Kidney (tissue), 14 donors: ENCODE data around the gene SOCS6. TPM values are rescaled to one million over a fixed set of nuclear protein-coding genes. Genes with fewer than 3 reads are reported as not detected.
"Not testable (repeated sequence)": the region's sequence is repeated elsewhere in the genome, so short reads cannot be mapped to it uniquely, and the experiment has no call there.

Experiments
- DNase-seq, 5 donors: peaks; one replicate each; pipeline ENCODE4 v3.0.0-alpha.2; 2013 to 2020
- FAIRE-seq: peaks from 2 replicates; lab custom pipeline; 2012; peaks lifted over from hg19 to GRCh38; lab: Jason Lieb, UNC
- H3K27ac ChIP-seq, 2 donors: one replicate each; pipeline ENCODE4 v1.7.0; 2013; ENCODE audit warnings: low read depth in 2 of 2, low read length in 2 of 2, inconsistent platforms in 1 of 2
- H3K27me3 ChIP-seq: one replicate; pipeline ENCODE4 v1.7.1; 2013; ENCODE audit warnings: low read length, inconsistent platforms; ENCODE audit not compliant: control insufficient read depth, insufficient read depth
- H3K36me3 ChIP-seq, 3 donors: one replicate each; pipeline versions ENCODE4 v1.7.0 to v1.7.1; 2013; ENCODE audit warnings: low read length in 3 of 3, control low read depth in 1 of 3, inconsistent platforms in 1 of 3; ENCODE audit not compliant: insufficient read depth in 3 of 3, control insufficient read depth in 2 of 3
- H3K4me1 ChIP-seq, 3 donors: one replicate each; pipeline versions ENCODE4 v1.7.0 to v1.7.1; 2013; ENCODE audit warnings: low read length in 3 of 3, inconsistent platforms in 1 of 3, low read depth in 1 of 3; ENCODE audit not compliant: control insufficient read depth in 2 of 3, insufficient read depth in 2 of 3
- H3K4me3 ChIP-seq, 3 donors: one replicate each; pipeline versions ENCODE4 v1.7.0 to v1.8.1; 2013; ENCODE audit warnings: low read length in 3 of 3, control low read depth in 1 of 3, inconsistent platforms in 1 of 3
- H3K9ac ChIP-seq, 3 donors: one replicate each; pipeline versions ENCODE4 v1.7.0 to v1.7.1; 2013; ENCODE audit warnings: low read length in 3 of 3, control low read depth in 1 of 3, inconsistent platforms in 1 of 3
- H3K9me3 ChIP-seq, 3 donors: one replicate each; pipeline versions ENCODE4 v1.7.0 to v1.7.1; 2013; ENCODE audit warnings: low read length in 3 of 3, control low read depth in 1 of 3, inconsistent platforms in 1 of 3; ENCODE audit not compliant: control insufficient read depth in 2 of 3, insufficient read depth in 1 of 3
- intact Hi-C: fragments of 100-400 bp; cut with DNase I; formaldehyde crosslinking; loops from one replicate; pipeline ENCODE4 v1.11.1; 2022
- polyA plus RNA-seq: library from polyadenylated mRNA; stranded (reverse); fragments of 350-450 nt; fragmentation: Illumina TruSeq; extraction: RNeasy Lipid Tissue Mini Kit (QIAGEN cat#74804); gene quantifications from one replicate; pipeline ENCODE4 v1.2.3, GENCODE V29; 2014; ENCODE audit warnings: low read depth, low replicate concordance; ENCODE audit not compliant: insufficient read depth
- total RNA-seq: library from RNA; stranded (reverse); fragmentation: NEBNext Ultra II Directional; extraction: Animal tissue kit (Norgen Biotek cat#: 25700); gene quantifications from one replicate; pipeline ENCODE4 v1.2.1, GENCODE V29; 2021
- TF ChIP-seq, protein P1 (sequence below): IDR thresholded peaks from 3 replicates; pipeline ENCODE4 v1.5.1; 2012; ENCODE audit warnings: mild to moderate bottlenecking, moderate library complexity, borderline replicate concordance; ENCODE audit not compliant: insufficient read depth; ENCODE audit errors: extremely low read depth
- donor health status: control.
- donor health status: control.
- donor health status: control.
- donor health status: control.
- donor health status: control.
- donor health status: DM: yes; HTN: yes; CAD: no.
- donor health status: Normal renal cell carcinoma (clear cell type).

Gene SOCS6
- total and polyA plus RNA-seq, 2 donors from 2014 or later: 5.1 to 18.7 TPM

DNA sequence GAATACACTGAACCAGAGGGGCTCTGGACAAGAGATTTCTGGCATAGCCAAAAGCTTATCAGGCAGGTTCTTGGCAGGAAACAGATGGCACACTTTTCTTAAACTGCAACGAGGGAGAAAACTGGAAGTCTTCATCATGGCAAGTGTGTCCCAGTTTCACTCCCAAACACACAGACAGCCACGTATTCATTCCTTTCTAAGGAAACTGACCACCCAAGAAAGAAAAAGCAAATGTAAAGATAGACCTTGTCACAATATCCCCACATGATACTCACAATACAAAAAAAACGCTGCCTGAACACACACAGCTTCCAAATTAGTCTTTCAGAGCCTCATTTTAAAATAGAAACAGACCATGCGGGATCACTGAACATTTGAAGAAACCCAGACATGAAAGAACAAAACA lies 42.8 kb upstream of the SOCS6 start:
- TF ChIP-seq, protein P1, sequence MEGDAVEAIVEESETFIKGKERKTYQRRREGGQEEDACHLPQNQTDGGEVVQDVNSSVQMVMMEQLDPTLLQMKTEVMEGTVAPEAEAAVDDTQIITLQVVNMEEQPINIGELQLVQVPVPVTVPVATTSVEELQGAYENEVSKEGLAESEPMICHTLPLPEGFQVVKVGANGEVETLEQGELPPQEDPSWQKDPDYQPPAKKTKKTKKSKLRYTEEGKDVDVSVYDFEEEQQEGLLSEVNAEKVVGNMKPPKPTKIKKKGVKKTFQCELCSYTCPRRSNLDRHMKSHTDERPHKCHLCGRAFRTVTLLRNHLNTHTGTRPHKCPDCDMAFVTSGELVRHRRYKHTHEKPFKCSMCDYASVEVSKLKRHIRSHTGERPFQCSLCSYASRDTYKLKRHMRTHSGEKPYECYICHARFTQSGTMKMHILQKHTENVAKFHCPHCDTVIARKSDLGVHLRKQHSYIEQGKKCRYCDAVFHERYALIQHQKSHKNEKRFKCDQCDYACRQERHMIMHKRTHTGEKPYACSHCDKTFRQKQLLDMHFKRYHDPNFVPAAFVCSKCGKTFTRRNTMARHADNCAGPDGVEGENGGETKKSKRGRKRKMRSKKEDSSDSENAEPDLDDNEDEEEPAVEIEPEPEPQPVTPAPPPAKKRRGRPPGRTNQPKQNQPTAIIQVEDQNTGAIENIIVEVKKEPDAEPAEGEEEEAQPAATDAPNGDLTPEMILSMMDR: no peak
- intact Hi-C loops: no loop called here
- FAIRE-seq (no peak), DNase-seq (no peak)
- Histone ChIP-seq H3K27me3 (no peaks in the 10 kb centered on the region), H3K27ac (no peak overlapping the region), H3K9me3 (no peaks in the 10 kb centered on the region), H3K4me1 (no peaks in the 10 kb centered on the region), H3K4me3 (no peak overlapping the region), H3K36me3 (no peaks in the 10 kb centered on the region), H3K9ac (no peak overlapping the region)

DNA sequence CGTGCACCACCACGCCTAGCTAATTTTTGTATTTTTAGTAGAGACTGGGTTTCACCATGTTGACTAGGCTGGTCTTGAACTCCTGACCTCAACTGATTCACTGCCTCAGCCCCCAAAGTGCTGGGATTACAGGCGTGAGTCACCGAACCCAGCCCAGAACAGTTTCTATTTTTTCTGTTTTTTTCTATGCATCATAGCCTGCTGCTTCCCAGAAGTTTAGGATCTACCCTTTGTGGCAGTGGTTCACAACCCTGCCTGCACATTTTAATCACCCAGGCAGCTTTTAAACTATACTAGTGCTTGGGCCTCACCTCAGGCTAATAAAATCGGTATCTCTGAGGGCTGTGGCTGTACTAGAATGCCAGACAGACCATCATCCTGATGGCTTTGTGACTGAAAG lies 39.7 kb upstream of the SOCS6 start:
- Histone ChIP-seq H3K9me3 (no peaks in the 10 kb centered on the region), H3K36me3 (no peaks in the 10 kb centered on the region), H3K27me3 (no peaks in the 10 kb centered on the region), H3K4me1 (no peaks in the 10 kb centered on the region), H3K27ac (no peak overlapping the region), H3K9ac (no peak overlapping the region), H3K4me3 (no peak overlapping the region)
- FAIRE-seq (no peak), DNase-seq (no peak)
- TF ChIP-seq, protein P1: no peak
- intact Hi-C loops: no loop called here

DNA sequence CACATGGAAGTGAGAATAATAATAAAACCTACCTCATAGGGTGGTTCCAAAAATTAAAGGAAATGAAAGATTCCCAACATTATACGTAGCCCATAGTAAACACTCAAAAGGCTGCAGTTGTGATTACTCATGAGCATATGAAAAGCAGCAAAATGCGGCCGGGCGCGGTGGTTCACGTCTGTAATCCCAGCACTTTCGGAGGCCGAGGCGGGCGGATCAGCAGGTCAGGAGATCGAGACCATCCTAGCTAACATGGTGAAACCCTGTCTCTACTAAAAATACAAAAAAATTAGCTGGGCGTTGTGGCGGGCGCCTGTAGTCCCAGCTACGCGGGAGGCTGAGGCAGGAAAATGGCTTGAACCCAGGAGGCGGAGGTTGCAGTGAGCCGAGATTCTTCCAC lies 39.0 kb upstream of the SOCS6 start:
- H3K9ac ChIP-seq, H3K27me3 ChIP-seq, H3K9me3 ChIP-seq, intact Hi-C loops, H3K36me3 ChIP-seq, H3K4me3 ChIP-seq, H3K4me1 ChIP-seq, FAIRE-seq, H3K27ac ChIP-seq, DNase-seq: not testable (repeated sequence)

DNA sequence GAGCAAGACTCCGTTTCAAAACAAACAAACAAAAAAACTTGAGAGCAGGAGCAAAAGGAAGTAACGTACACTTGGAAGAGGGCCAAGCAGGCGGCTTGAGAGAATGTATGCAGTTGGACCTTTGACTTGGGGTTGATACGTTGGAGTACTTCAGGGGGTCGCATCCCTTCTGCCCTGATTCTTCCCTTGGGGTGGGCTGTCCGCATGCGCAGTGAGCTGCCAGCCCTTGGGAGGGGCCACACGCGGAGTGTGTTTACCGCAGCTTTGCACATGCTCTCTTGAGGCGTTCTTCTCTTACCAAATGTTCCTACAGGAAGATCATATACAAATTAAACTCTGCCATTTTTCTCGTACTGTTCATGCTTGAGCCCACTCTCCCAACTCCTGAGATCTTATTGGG lies 38.1 kb upstream of the SOCS6 start:
- TF ChIP-seq, protein P1: no peak
- Histone ChIP-seq H3K4me1 (no peaks in the 10 kb centered on the region), H3K9me3 (no peaks in the 10 kb centered on the region), H3K4me3 (no peak overlapping the region), H3K36me3 (no peaks in the 10 kb centered on the region), H3K27ac (no peak overlapping the region), H3K9ac (no peak overlapping the region), H3K27me3 (no peaks in the 10 kb centered on the region)
- no peak for FAIRE-seq
- intact Hi-C loops: no loop called here
- DNase-seq: no peak
